GM12864 (cell line): Measurements from ENCODE around the gene THBS2.
"Not testable (repeated sequence)": the region's sequence is repeated elsewhere in the genome, so short reads cannot be mapped to it uniquely, and the experiment has no call there.

Source experiments
- DNase-seq: peaks from one replicate; pipeline ENCODE4 v3.0.0-alpha.2; 2011; ENCODE audit warnings: low read depth
- H3K4me3 ChIP-seq: 2 replicates; pipeline ENCODE4 v1.5.1; 2011; ENCODE audit warnings: mild to moderate bottlenecking, low read depth, low read length, control low read depth
- TF ChIP-seq, protein P1 (sequence below): IDR thresholded peaks from 2 replicates; pipeline ENCODE4 v1.5.1; 2011; ENCODE audit warnings: low read depth, mild to moderate bottlenecking, moderate library complexity, low read length, control low read depth, inconsistent platforms; ENCODE audit errors: missing control alignments

Gene THBS2

DNA sequence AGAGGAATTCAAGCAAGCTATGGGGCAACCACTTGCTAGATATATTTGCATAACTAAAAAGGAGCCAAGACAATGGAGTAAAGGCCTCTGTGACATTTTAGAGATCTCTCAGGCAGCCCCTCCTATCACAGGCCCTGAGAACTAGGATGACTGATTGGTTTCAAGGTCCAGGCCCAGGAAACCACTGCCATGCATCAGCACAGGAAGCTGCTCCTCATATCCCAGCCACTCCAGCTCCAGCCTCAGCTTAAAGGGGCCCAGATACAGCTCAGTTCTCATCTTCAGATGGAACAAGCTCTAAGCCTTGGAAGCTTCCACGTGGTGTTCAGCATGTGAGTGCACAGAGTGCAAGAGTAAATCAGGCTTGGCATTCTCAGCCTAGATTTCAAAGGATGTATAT is 21.1 kb upstream of the THBS2 start:
- TF ChIP-seq, protein P1, sequence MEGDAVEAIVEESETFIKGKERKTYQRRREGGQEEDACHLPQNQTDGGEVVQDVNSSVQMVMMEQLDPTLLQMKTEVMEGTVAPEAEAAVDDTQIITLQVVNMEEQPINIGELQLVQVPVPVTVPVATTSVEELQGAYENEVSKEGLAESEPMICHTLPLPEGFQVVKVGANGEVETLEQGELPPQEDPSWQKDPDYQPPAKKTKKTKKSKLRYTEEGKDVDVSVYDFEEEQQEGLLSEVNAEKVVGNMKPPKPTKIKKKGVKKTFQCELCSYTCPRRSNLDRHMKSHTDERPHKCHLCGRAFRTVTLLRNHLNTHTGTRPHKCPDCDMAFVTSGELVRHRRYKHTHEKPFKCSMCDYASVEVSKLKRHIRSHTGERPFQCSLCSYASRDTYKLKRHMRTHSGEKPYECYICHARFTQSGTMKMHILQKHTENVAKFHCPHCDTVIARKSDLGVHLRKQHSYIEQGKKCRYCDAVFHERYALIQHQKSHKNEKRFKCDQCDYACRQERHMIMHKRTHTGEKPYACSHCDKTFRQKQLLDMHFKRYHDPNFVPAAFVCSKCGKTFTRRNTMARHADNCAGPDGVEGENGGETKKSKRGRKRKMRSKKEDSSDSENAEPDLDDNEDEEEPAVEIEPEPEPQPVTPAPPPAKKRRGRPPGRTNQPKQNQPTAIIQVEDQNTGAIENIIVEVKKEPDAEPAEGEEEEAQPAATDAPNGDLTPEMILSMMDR = no peak
- no peak for DNase-seq
- H3K4me3 ChIP-seq = no peak overlapping the region

DNA sequence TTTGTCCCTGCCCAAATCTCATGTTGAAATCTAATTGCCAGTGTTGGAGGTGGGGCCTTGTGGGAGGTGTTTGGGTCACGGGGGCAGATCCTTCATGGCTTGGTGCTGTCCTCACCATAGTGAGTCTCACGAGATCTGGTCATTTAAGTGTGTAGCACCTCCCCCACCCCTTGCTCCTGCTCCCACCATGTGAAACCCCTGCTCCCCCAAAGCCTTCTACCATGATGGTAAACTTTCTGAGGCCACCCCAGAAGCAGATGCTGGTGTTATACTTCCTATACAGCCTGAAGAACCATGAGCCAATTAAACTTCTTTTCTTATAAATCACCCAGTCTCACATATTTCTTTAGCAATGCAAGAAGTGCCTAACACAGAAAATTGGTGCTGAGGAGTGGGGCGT is 19.9 kb upstream of the THBS2 start:
- no peak overlapping the region for H3K4me3 ChIP-seq
- TF ChIP-seq, protein P1 = no peak
- DNase-seq = no peak

DNA sequence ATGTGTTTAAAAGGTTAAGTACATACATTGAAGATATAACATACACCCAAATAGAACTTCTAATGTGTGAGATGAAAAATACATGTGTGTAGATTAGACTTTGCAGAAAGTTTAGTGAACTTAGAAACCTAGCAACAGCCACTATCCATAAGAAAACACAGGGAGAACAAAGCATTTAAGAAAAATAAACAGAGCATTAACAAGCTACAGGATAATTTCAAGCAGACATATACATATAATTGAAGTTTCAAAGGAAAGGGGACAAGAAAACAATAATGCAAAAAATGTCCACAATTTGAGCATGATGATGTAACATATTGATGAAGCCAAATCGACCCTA is 18.2 kb upstream of the THBS2 start:
- no peak overlapping the region for H3K4me3 ChIP-seq
- TF ChIP-seq, protein P1 = no peak
- no peak for DNase-seq

DNA sequence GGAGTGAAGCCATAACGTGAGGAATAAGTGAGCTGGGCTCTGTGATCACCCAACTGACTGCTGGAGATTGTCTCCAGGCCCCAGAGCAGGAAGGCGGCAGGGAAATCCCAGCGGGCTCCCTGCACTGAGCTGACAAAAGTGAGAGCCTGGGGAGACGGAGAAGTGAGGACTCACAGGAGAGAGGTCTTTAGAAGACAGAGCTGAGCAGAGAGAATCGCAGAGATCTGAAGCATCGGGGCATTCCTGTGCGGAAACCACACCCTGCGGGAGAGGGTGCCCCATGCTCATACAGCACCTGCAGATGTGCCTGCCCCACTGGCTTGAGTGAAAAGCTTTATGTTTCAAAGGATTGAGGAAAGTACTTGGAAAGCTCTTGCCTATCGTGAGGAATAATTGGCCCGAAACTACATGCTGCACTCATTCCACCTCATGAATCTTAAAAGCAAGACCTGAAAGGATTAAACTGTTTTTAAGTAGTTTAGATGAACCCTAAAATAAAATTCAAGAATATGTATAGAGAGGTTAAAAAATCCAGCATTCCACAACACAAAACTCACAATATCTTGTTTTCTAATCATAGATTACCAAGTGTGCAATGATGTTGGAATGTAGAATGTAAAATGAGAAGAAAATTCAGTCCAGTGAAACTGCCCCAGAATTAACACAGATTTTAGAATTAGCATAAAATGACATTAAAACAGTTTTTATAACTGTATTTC is 17.7 kb upstream of the THBS2 start:
- DNase-seq = no peak
- TF ChIP-seq, protein P1 = no peak

DNA sequence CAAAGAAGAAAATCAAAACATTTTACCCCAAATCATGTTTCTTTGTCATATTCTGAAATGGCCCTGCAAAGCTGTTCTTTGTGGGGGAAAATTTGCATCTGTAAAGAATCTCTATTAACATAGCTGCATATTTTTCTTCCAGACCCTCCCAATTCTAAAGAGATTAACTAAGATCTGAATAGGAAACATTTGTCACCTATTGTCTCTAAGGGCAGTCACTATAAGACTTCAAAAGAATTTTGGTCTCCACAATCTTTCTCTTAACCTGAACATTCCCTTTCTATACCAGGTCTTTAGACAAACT is 16.4 kb upstream of the THBS2 start:
- not testable (repeated sequence) for DNase-seq, H3K4me3 ChIP-seq

More for the DNA sequence above, 17.7 kb upstream of the THBS2 start:
- no peak overlapping the region for H3K4me3 ChIP-seq

DNA sequence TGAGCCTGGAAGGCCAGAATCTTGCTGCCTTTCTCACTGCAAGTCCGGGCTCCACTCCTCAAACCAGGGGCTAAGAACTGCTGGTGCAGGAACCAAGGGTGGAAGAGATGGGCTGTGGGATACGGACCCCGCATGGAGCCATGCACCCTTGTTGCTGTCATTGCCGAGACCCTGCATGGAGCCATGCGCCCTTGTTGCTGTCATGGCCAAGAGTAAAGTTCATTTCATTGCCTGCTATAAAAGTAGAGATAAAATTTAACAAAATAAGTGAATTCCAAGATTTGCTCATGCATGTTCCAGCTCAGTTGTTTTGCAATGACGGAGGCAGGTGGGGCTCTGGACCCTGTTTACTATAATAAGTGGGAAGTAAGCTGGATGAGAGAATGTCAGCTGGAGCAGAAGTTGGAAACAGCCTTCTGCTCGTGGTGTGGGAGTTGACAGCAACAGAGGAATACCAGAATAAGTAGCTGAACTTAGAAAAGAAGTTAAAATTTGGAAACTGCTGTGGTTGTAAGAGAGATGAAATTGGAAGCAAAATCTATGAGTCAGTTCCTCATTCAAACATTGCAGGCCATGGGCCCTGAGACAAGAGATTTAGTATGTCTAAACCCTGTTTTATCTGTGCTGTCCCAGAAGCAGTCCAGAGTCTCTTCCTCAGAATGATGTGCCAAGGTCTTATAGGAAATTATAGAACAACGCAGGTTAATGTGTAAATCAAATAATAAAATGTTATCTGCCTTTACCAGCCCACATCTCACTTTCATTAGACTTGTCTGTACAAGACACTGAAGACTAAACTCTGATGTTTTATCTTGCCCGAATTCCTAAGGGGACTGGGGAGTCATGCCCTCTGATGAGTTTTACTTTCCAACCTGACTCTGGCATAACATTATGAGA is 15.8 kb upstream of the THBS2 start:
- TF ChIP-seq, protein P1 = no peak
- no peak overlapping the region for H3K4me3 ChIP-seq
- DNase-seq = no peak

DNA sequence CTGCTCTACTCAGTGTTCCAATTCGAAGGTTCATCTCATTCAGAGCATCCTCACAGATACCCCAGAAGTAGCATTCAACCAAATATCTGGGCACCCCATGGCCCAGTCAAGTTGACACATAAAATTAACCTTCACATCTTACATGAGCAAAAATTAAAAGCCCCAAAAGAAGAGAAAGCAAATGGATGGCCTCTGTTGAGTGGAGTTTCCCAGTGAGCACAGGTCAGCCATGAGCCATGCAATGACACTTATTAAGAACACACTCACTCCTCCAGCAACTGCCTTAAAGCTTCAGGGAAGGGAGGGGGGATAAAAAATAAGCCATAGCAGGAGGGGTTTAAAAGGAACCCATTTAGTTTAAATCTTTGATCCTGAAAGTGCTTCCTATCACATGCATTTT is 14.6 kb upstream of the THBS2 start:
- DNase-seq = no peak
- TF ChIP-seq, protein P1 = no peak
- no peak overlapping the region for H3K4me3 ChIP-seq
